ENCODE results near the gene NUP98.
"Not testable (repeated sequence)": the region's sequence is repeated elsewhere in the genome, so short reads cannot be mapped to it uniquely, and the experiment has no call there.

NUP98 gene

GRCh38 chr11:3796801-3797328 lies 489 bp downstream of the NUP98 start:
- no peak for DNase-seq

GRCh38 chr11:3796346-3796745 lies 1.0 kb downstream of the NUP98 start:
- DNase-seq: no peak

GRCh38 chr11:3796002-3796311 lies 1.4 kb downstream of the NUP98 start:
- no peak for DNase-seq

GRCh38 chr11:3795131-3796001 lies 2.0 kb downstream of the NUP98 start:
- DNase-seq: no peak

- not testable (repeated sequence) for DNase-seq
These were observed 3.0 kb downstream of the NUP98 start for GRCh38 chr11:3794387-3794786.

- no peak for DNase-seq
These were observed 10.4 kb downstream of the NUP98 start for GRCh38 chr11:3786781-3787428.

GRCh38 chr11:3783611-3784010 lies 13.7 kb downstream of the NUP98 start:
- no peak for DNase-seq

GRCh38 chr11:3782963-3783362 lies 14.4 kb downstream of the NUP98 start:
- DNase-seq: no peak

- no peak for DNase-seq
These were observed 15.9 kb downstream of the NUP98 start for GRCh38 chr11:3781423-3781822.

- no peak for DNase-seq
These were observed 21.5 kb downstream of the NUP98 start for GRCh38 chr11:3775736-3776406.

- DNase-seq: no peak
These were observed 24.2 kb downstream of the NUP98 start for GRCh38 chr11:3773180-3773579.

GRCh38 chr11:3767536-3767935 lies 29.8 kb downstream of the NUP98 start:
- no peak for DNase-seq

- DNase-seq: not testable (repeated sequence)
These were observed 30.5 kb downstream of the NUP98 start for GRCh38 chr11:3766836-3767235.

- DNase-seq: no peak
These were observed 33.1 kb downstream of the NUP98 start for GRCh38 chr11:3764266-3764665.

GRCh38 chr11:3755151-3755550 lies 42.2 kb downstream of the NUP98 start:
- no peak for DNase-seq

- no peak for DNase-seq
These were observed 44.2 kb downstream of the NUP98 start for GRCh38 chr11:3753110-3753509.

- DNase-seq: no peak
These were observed 49.6 kb downstream of the NUP98 start for GRCh38 chr11:3747704-3748103.

- DNase-seq: no peak
These were observed 52.2 kb downstream of the NUP98 start for GRCh38 chr11:3745161-3745560.

GRCh38 chr11:3738723-3739122 lies 58.6 kb downstream of the NUP98 start:
- no peak for DNase-seq

- DNase-seq: no peak
These were observed 59.1 kb downstream of the NUP98 start for GRCh38 chr11:3738241-3738640.

- no peak for DNase-seq
These were observed 59.9 kb downstream of the NUP98 start for GRCh38 chr11:3737386-3737933.

- no peak for DNase-seq
These were observed 60.5 kb downstream of the NUP98 start for GRCh38 chr11:3736816-3737215.

- no peak for DNase-seq
These were observed 61.5 kb downstream of the NUP98 start for GRCh38 chr11:3735827-3736226.

Measured in T-helper 9 cell (primary cell).